ENCODE results near the gene BUD13.
"Not testable (repeated sequence)": the region's sequence is repeated elsewhere in the genome, so short reads cannot be mapped to it uniquely, and the experiment has no call there.

BUD13 gene

DNA sequence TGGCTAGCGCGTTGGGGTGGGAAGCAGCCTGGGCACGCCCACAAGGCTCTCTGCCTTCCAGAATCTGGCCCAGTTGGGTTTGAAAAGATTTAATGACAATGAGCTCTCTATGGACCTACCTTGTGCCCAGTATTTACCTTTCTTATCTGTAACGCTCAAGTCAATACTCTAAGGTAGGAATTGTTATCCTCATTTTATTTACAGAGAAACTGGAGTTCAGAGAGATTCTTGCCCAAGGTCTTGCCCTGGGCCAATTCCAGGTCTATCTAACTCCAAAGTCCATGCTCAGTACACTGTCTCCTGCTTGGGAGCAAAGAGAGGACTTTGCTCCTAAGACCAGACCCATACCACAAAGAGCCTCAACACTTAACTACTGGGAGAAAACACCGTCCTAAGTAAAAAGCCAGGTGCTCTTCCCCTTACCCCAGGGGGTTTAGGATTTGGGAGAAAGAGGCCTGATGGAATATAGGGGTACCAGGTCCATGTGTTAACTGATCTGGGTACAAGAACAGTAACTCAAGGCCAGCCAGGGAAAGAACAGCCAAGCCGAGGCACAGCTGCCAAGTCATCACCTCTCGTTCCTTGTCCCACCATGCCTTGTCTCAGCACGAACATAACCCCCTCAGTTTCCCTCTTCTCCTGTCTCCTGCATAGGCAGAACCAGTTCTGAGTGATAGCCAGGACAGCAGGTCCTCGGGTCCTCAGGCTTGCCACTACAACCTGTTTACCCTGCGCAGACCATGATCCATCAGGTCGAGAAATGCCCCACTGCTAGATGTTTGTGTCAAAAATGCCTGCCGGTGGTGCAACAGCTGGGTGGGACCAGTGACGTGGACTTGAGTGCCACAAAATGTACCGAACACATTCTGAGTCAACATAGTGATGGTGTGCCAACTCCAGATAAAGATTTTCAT lies 35.7 kb upstream of the BUD13 start:
- Histone ChIP-seq H3K9ac (ENCODE audit: low read depth, low read length, poor library complexity, severe bottlenecking) (no peak overlapping the region), H3K79me2 (ENCODE audit: insufficient read depth, low read length) (no peaks in the 10 kb centered on the region), H3K4me3 (ENCODE audit: low read length, poor library complexity, severe bottlenecking) (no peak overlapping the region), H3K4me1 (ENCODE audit: insufficient read depth, low read length, poor library complexity, severe bottlenecking) (no peaks in the 10 kb centered on the region), H2AFZ (ENCODE audit: low read length) (no peak overlapping the region), H3K4me2 (ENCODE audit: low read depth, low read length, poor library complexity, severe bottlenecking) (no peak overlapping the region), H3K9me3 (ENCODE audit: insufficient read depth, low read depth, low read length) (no peaks in the 10 kb centered on the region), H3K27me3 (ENCODE audit: insufficient read depth, low read length, poor library complexity, severe bottlenecking) (no peaks in the 10 kb centered on the region), H3K36me3 (ENCODE audit: insufficient read depth, low read length) (no peaks in the 10 kb centered on the region), H3F3A (ENCODE audit: low read depth) (no peaks in the 10 kb centered on the region), H4K20me1 (ENCODE audit: insufficient read depth, low read length, poor library complexity, severe bottlenecking) (no peaks in the 10 kb centered on the region), H3K9me2 (replicated peaks; ENCODE audit: low read depth, low read length) (no peaks in the 10 kb centered on the region)
- TF ChIP-seq EZH2phosphoT487 (IDR thresholded peaks at IDR 0.05; ENCODE audit: borderline replicate concordance), result no peak
- no peak for TF ChIP-seq CTCF (conservative IDR thresholded peaks at IDR 0.05; ENCODE audit: low read length)

GRCh38 chr11:116807601-116808261 lies 34.9 kb upstream of the BUD13 start:
- H3F3A ChIP-seq (ENCODE audit: low read depth), result no peaks in the 10 kb centered on the region

GRCh38 chr11:116804001-116804400 lies 31.2 kb upstream of the BUD13 start:
- H3K27me3 ChIP-seq (ENCODE audit: insufficient read depth, low read length, poor library complexity, severe bottlenecking), result no peaks in the 10 kb centered on the region
- no peaks in the 10 kb centered on the region for H3K36me3 ChIP-seq (ENCODE audit: insufficient read depth, low read length)
- no peak overlapping the region for H3K4me3 ChIP-seq (ENCODE audit: low read length, poor library complexity, severe bottlenecking)
- no peaks in the 10 kb centered on the region for H4K20me1 ChIP-seq (ENCODE audit: insufficient read depth, low read length, poor library complexity, severe bottlenecking)
- H3K9ac ChIP-seq (ENCODE audit: low read depth, low read length, poor library complexity, severe bottlenecking), result no peak overlapping the region
- no peak overlapping the region for H2AFZ ChIP-seq (ENCODE audit: low read length)
- H3K4me1 ChIP-seq (ENCODE audit: insufficient read depth, low read length, poor library complexity, severe bottlenecking), result no peaks in the 10 kb centered on the region
- no peaks in the 10 kb centered on the region for H3K9me3 ChIP-seq (ENCODE audit: insufficient read depth, low read depth, low read length)
- H3K79me2 ChIP-seq (ENCODE audit: insufficient read depth, low read length), result no peaks in the 10 kb centered on the region
- no peak overlapping the region for H3K4me2 ChIP-seq (ENCODE audit: low read depth, low read length, poor library complexity, severe bottlenecking)
- no peak for TF ChIP-seq CTCF (conservative IDR thresholded peaks at IDR 0.05; ENCODE audit: low read length)
- no peak for TF ChIP-seq EZH2phosphoT487 (IDR thresholded peaks at IDR 0.05; ENCODE audit: borderline replicate concordance)
- H3K9me2 ChIP-seq (replicated peaks; ENCODE audit: low read depth, low read length), result no peaks in the 10 kb centered on the region
- no peaks in the 10 kb centered on the region for H3F3A ChIP-seq (ENCODE audit: low read depth)

More at GRCh38 chr11:116807601-116808261, 34.9 kb upstream of the BUD13 start:
- Histone ChIP-seq H3K9me2 (replicated peaks; ENCODE audit: low read depth, low read length) (no peaks in the 10 kb centered on the region), H3K36me3 (ENCODE audit: insufficient read depth, low read length) (no peaks in the 10 kb centered on the region), H3K4me3 (ENCODE audit: low read length, poor library complexity, severe bottlenecking) (no peak overlapping the region), H3K79me2 (ENCODE audit: insufficient read depth, low read length) (no peaks in the 10 kb centered on the region), H4K20me1 (ENCODE audit: insufficient read depth, low read length, poor library complexity, severe bottlenecking) (no peaks in the 10 kb centered on the region), H3K9ac (ENCODE audit: low read depth, low read length, poor library complexity, severe bottlenecking) (no peak overlapping the region), H3K9me3 (ENCODE audit: insufficient read depth, low read depth, low read length) (no peaks in the 10 kb centered on the region), H3K4me2 (ENCODE audit: low read depth, low read length, poor library complexity, severe bottlenecking) (no peak overlapping the region), H2AFZ (ENCODE audit: low read length) (no peak overlapping the region), H3K27me3 (ENCODE audit: insufficient read depth, low read length, poor library complexity, severe bottlenecking) (no peaks in the 10 kb centered on the region), H3K4me1 (ENCODE audit: insufficient read depth, low read length, poor library complexity, severe bottlenecking) (no peaks in the 10 kb centered on the region)
- TF ChIP-seq CTCF (conservative IDR thresholded peaks at IDR 0.05; ENCODE audit: low read length) (no peak), EZH2phosphoT487 (IDR thresholded peaks at IDR 0.05; ENCODE audit: borderline replicate concordance) (no peak)

- not testable (repeated sequence) for H3K36me3 ChIP-seq (ENCODE audit: insufficient read depth, low read length); H3K4me1 ChIP-seq (ENCODE audit: insufficient read depth, low read length, poor library complexity, severe bottlenecking); H4K20me1 ChIP-seq (ENCODE audit: insufficient read depth, low read length, poor library complexity, severe bottlenecking); H3F3A ChIP-seq (ENCODE audit: low read depth); H3K9ac ChIP-seq (ENCODE audit: low read depth, low read length, poor library complexity, severe bottlenecking); H3K27me3 ChIP-seq (ENCODE audit: insufficient read depth, low read length, poor library complexity, severe bottlenecking); H3K9me2 ChIP-seq (replicated peaks; ENCODE audit: low read depth, low read length); H3K79me2 ChIP-seq (ENCODE audit: insufficient read depth, low read length); H2AFZ ChIP-seq (ENCODE audit: low read length); H3K4me3 ChIP-seq (ENCODE audit: low read length, poor library complexity, severe bottlenecking); H3K9me3 ChIP-seq (ENCODE audit: insufficient read depth, low read depth, low read length); H3K4me2 ChIP-seq (ENCODE audit: low read depth, low read length, poor library complexity, severe bottlenecking)
Measured at GRCh38 chr11:116801662-116802061, 28.9 kb upstream of the BUD13 start.
